ENCODE results near the gene TRABD.
A peak's percentile ranks its signal among the peaks of the same experiment; 100 is the strongest.

The TRABD gene

GRCh38 chr22:50206599-50206998 lies 20.9 kb downstream of the TRABD start:
- no peak for ATAC-seq
- no peak overlapping the region for H3K4me3 Mint-ChIP-seq
- H3K36me3 Mint-ChIP-seq (ENCODE audit: low read depth): peaks cover 16% of the 10 kb centered on the region
- DNase-seq: peak; percentile 29
- H3K27ac Mint-ChIP-seq: no peak overlapping the region
- no peaks in the 10 kb centered on the region for H3K9me3 Mint-ChIP-seq
- H3K27me3 Mint-ChIP-seq: no peaks in the 10 kb centered on the region
- peaks cover 28% of the 10 kb centered on the region for H3K4me1 Mint-ChIP-seq

GRCh38 chr22:50207383-50208140 lies 21.8 kb downstream of the TRABD start:
- ATAC-seq (no peak), DNase-seq (no peak)
- H3K9me3 Mint-ChIP-seq: no peaks in the 10 kb centered on the region
- peaks cover 22% of the 10 kb centered on the region for H3K36me3 Mint-ChIP-seq (ENCODE audit: low read depth)
- H3K4me1 Mint-ChIP-seq: peaks cover 20% of the 10 kb centered on the region
- no peaks in the 10 kb centered on the region for H3K27me3 Mint-ChIP-seq
- no peak overlapping the region for H3K27ac Mint-ChIP-seq
- H3K4me3 Mint-ChIP-seq: no peak overlapping the region

- H3K27me3 Mint-ChIP-seq: no peaks in the 10 kb centered on the region
- H3K4me1 Mint-ChIP-seq: peaks cover 15% of the 10 kb centered on the region
- H3K27ac Mint-ChIP-seq: no peak overlapping the region
- H3K36me3 Mint-ChIP-seq (ENCODE audit: low read depth): peaks cover 25% of the 10 kb centered on the region
- ATAC-seq (no peak), DNase-seq (no peak)
- H3K9me3 Mint-ChIP-seq: no peaks in the 10 kb centered on the region
- no peak overlapping the region for H3K4me3 Mint-ChIP-seq
These were observed 22.8 kb downstream of the TRABD start for GRCh38 chr22:50208430-50208938.

- Mint-ChIP-seq H3K27me3 (no peaks in the 10 kb centered on the region), H3K27ac (peak overlapping the region; percentile 78), H3K4me1 (peaks cover 12% of the 10 kb centered on the region), H3K9me3 (no peaks in the 10 kb centered on the region), H3K4me3 (no peak overlapping the region), H3K36me3 (ENCODE audit: low read depth) (peaks cover 23% of the 10 kb centered on the region)
- no peak for DNase-seq
- peak; percentile 35 for ATAC-seq
These were observed 23.5 kb downstream of the TRABD start for GRCh38 chr22:50208939-50209892.

GRCh38 chr22:50209893-50210292 lies 24.2 kb downstream of the TRABD start:
- Mint-ChIP-seq H3K9me3 (no peaks in the 10 kb centered on the region), H3K4me1 (peaks cover 12% of the 10 kb centered on the region), H3K27me3 (no peaks in the 10 kb centered on the region), H3K27ac (peak overlapping the region; percentile 78), H3K36me3 (ENCODE audit: low read depth) (peaks cover 26% of the 10 kb centered on the region), H3K4me3 (no peak overlapping the region)
- ATAC-seq (peak; percentile 42), DNase-seq (peak; percentile 74)

- Mint-ChIP-seq H3K4me1 (peaks cover 9% of the 10 kb centered on the region), H3K27ac (no peak overlapping the region), H3K9me3 (no peaks in the 10 kb centered on the region), H3K4me3 (no peak overlapping the region), H3K36me3 (ENCODE audit: low read depth) (peaks cover 29% of the 10 kb centered on the region), H3K27me3 (no peaks in the 10 kb centered on the region)
- ATAC-seq: no peak
- no peak for DNase-seq
These were observed 24.8 kb downstream of the TRABD start for GRCh38 chr22:50210378-50211139.

- H3K4me1 Mint-ChIP-seq: peaks cover 9% of the 10 kb centered on the region
- no peaks in the 10 kb centered on the region for H3K27me3 Mint-ChIP-seq
- DNase-seq (no peak), ATAC-seq (no peak)
- H3K27ac Mint-ChIP-seq: no peak overlapping the region
- no peaks in the 10 kb centered on the region for H3K9me3 Mint-ChIP-seq
- peaks cover 34% of the 10 kb centered on the region for H3K36me3 Mint-ChIP-seq (ENCODE audit: low read depth)
- H3K4me3 Mint-ChIP-seq: no peak overlapping the region
These were observed 25.4 kb downstream of the TRABD start for GRCh38 chr22:50211147-50211546.

- no peak overlapping the region for H3K4me3 Mint-ChIP-seq
- ATAC-seq: no peak
- peaks cover 38% of the 10 kb centered on the region for H3K36me3 Mint-ChIP-seq (ENCODE audit: low read depth)
- peaks cover 9% of the 10 kb centered on the region for H3K4me1 Mint-ChIP-seq
- DNase-seq: no peak
- no peaks in the 10 kb centered on the region for H3K27me3 Mint-ChIP-seq
- H3K27ac Mint-ChIP-seq: peak overlapping the region; percentile 52
- no peaks in the 10 kb centered on the region for H3K9me3 Mint-ChIP-seq
These were observed 27.6 kb downstream of the TRABD start for GRCh38 chr22:50213263-50213662.

- ATAC-seq: no peak
- Mint-ChIP-seq H3K36me3 (ENCODE audit: low read depth) (peaks cover 37% of the 10 kb centered on the region), H3K27me3 (no peaks in the 10 kb centered on the region), H3K4me1 (peaks cover 6% of the 10 kb centered on the region), H3K9me3 (no peaks in the 10 kb centered on the region), H3K4me3 (no peak overlapping the region), H3K27ac (peak overlapping the region; percentile 0)
- DNase-seq: no peak
These were observed 29.8 kb downstream of the TRABD start for GRCh38 chr22:50215297-50216054.

- Mint-ChIP-seq H3K4me3 (no peak overlapping the region), H3K27ac (no peak overlapping the region)
These were observed 30.5 kb downstream of the TRABD start for GRCh38 chr22:50216055-50216683.

GRCh38 chr22:50216684-50217520 lies 31.2 kb downstream of the TRABD start:
- no peak for ATAC-seq
- Mint-ChIP-seq H3K4me3 (no peak overlapping the region), H3K27me3 (no peaks in the 10 kb centered on the region), H3K4me1 (peaks cover 2% of the 10 kb centered on the region), H3K36me3 (ENCODE audit: low read depth) (peaks cover 35% of the 10 kb centered on the region), H3K27ac (peak overlapping the region; percentile 14), H3K9me3 (no peaks in the 10 kb centered on the region)
- DNase-seq: no peak

More at GRCh38 chr22:50216055-50216683, 30.5 kb downstream of the TRABD start:
- no peak for ATAC-seq
- no peaks in the 10 kb centered on the region for H3K9me3 Mint-ChIP-seq
- H3K36me3 Mint-ChIP-seq (ENCODE audit: low read depth): peaks cover 37% of the 10 kb centered on the region
- H3K4me1 Mint-ChIP-seq: peaks cover 3% of the 10 kb centered on the region
- H3K27me3 Mint-ChIP-seq: no peaks in the 10 kb centered on the region
- no peak for DNase-seq

- Mint-ChIP-seq H3K9me3 (no peaks in the 10 kb centered on the region), H3K27ac (no peak overlapping the region)
- ATAC-seq: no peak
These were observed 31.9 kb downstream of the TRABD start for GRCh38 chr22:50217543-50218152.

More at GRCh38 chr22:50217543-50218152, 31.9 kb downstream of the TRABD start:
- H3K4me3 Mint-ChIP-seq: no peak overlapping the region
- no peak for DNase-seq
- H3K36me3 Mint-ChIP-seq (ENCODE audit: low read depth): peaks cover 30% of the 10 kb centered on the region
- H3K4me1 Mint-ChIP-seq: peaks cover 2% of the 10 kb centered on the region
- H3K27me3 Mint-ChIP-seq: no peaks in the 10 kb centered on the region
